ENCODE measurements around the gene PLAA.

DNA sequence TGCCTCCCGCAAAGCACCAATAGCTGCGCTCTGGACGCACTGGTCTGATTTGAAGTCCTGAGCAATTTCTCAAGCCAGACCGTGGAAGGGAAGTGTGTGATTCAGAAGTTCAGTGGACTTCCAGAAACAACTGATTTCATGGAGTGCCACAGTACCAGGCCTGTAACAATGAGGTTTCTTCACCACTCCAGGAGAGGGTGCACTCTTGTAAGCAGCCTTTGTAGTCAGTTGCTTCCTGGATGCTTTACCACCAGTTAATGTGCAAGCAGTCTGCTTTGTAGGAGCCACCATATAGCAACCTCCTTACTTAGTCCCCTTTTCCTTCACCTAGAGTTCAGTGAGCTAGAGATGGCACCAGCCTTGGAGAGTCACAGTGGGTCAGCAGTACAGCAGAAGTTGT, 66.8 kb downstream of the PLAA start:
- TF ChIP-seq, protein P1, sequence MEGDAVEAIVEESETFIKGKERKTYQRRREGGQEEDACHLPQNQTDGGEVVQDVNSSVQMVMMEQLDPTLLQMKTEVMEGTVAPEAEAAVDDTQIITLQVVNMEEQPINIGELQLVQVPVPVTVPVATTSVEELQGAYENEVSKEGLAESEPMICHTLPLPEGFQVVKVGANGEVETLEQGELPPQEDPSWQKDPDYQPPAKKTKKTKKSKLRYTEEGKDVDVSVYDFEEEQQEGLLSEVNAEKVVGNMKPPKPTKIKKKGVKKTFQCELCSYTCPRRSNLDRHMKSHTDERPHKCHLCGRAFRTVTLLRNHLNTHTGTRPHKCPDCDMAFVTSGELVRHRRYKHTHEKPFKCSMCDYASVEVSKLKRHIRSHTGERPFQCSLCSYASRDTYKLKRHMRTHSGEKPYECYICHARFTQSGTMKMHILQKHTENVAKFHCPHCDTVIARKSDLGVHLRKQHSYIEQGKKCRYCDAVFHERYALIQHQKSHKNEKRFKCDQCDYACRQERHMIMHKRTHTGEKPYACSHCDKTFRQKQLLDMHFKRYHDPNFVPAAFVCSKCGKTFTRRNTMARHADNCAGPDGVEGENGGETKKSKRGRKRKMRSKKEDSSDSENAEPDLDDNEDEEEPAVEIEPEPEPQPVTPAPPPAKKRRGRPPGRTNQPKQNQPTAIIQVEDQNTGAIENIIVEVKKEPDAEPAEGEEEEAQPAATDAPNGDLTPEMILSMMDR (IDR thresholded peaks at IDR 0.05): no peak
- TF ChIP-seq POLR2A (IDR thresholded peaks at IDR 0.05) (no peak), POLR2AphosphoS5 (IDR thresholded peaks at IDR 0.05) (no peak), EP300 (IDR thresholded peaks at IDR 0.05) (no peak)

Data from sigmoid colon (tissue), 4 donors.